Measurements from ENCODE around the gene RFK. TPM values are rescaled to one million over a fixed set of nuclear protein-coding genes. Genes with fewer than 3 reads are reported as not detected.
"Not testable (repeated sequence)": the region's sequence is repeated elsewhere in the genome, so short reads cannot be mapped to it uniquely, and the experiment has no call there.

The RFK gene
- total RNA-seq, 4 donors from 2014 or later: 18.4 to 37.1 (median 18.8) TPM

GRCh38 chr9:76363032-76363395 lies 31.2 kb downstream of the RFK start:
- no peak for ATAC-seq
- WGBS, 2 donors (ENCODE audit: low coverage in 1 of 2): 80 to 94% methylated on average over 3 of the region's 3 CpGs
- TF ChIP-seq, protein P1, sequence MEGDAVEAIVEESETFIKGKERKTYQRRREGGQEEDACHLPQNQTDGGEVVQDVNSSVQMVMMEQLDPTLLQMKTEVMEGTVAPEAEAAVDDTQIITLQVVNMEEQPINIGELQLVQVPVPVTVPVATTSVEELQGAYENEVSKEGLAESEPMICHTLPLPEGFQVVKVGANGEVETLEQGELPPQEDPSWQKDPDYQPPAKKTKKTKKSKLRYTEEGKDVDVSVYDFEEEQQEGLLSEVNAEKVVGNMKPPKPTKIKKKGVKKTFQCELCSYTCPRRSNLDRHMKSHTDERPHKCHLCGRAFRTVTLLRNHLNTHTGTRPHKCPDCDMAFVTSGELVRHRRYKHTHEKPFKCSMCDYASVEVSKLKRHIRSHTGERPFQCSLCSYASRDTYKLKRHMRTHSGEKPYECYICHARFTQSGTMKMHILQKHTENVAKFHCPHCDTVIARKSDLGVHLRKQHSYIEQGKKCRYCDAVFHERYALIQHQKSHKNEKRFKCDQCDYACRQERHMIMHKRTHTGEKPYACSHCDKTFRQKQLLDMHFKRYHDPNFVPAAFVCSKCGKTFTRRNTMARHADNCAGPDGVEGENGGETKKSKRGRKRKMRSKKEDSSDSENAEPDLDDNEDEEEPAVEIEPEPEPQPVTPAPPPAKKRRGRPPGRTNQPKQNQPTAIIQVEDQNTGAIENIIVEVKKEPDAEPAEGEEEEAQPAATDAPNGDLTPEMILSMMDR (IDR thresholded peaks at IDR 0.05): no peak
- TF ChIP-seq POLR2AphosphoS5 (IDR thresholded peaks at IDR 0.05) (no peak), EP300 (IDR thresholded peaks at IDR 0.05) (no peak), POLR2A (IDR thresholded peaks at IDR 0.05) (no peak)
- Histone ChIP-seq H3K9me3 (no peaks in the 10 kb centered on the region), H3K36me3 (no peaks in the 10 kb centered on the region), H3K27me3 (no peaks in the 10 kb centered on the region), H3K4me3 (no peak overlapping the region), H3K27ac (no peak overlapping the region), H3K4me1 (no peaks in the 10 kb centered on the region)

- not testable (repeated sequence) for H3K27ac ChIP-seq, H3K27me3 ChIP-seq, ATAC-seq, H3K4me1 ChIP-seq, H3K36me3 ChIP-seq, H3K4me3 ChIP-seq, H3K9me3 ChIP-seq
- 84 to 85% methylated on average over 12 to 16 of the region's 16 CpGs for WGBS, 2 donors (ENCODE audit: low coverage in 1 of 2)
Observed at GRCh38 chr9:76362332-76363031, 31.7 kb downstream of the RFK start.

DNA sequence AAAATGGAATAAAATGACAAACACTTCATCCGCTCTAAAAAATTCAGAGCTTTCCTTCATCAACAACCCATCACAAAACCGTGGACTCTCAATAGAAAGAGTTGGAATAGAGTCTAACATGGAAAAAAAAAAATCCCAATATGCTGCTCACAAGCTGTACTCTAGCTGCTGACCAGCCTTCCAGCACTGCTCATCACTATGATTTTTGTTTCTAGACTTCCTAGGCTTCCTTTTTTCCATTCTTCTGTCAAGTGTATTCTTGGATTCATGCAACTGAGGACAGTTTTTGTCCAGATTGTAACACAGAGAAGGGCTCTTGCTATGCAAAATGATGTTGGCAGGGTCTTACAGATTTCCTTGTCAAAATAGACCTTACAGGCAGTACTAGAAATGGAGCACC lies 34.5 kb downstream of the RFK start:
- no peak for TF ChIP-seq EP300 (IDR thresholded peaks at IDR 0.05)
- no peak for TF ChIP-seq POLR2AphosphoS5 (IDR thresholded peaks at IDR 0.05)
- TF ChIP-seq POLR2A (IDR thresholded peaks at IDR 0.05): no peak
- TF ChIP-seq, protein P1 (IDR thresholded peaks at IDR 0.05): no peak
- Histone ChIP-seq H3K4me3 (no peak overlapping the region), H3K27me3 (no peaks in the 10 kb centered on the region), H3K36me3 (no peaks in the 10 kb centered on the region), H3K4me1 (no peaks in the 10 kb centered on the region), H3K27ac (no peak overlapping the region), H3K9me3 (no peaks in the 10 kb centered on the region)
- WGBS, 2 donors (ENCODE audit: low coverage in 1 of 2): 60 to 69% methylated on average over 1 to 2 of the region's 2 CpGs
- ATAC-seq: no peak

- Histone ChIP-seq H3K36me3 (no peaks in the 10 kb centered on the region), H3K27me3 (no peaks in the 10 kb centered on the region), H3K9me3 (no peaks in the 10 kb centered on the region), H3K4me3 (no peak overlapping the region), H3K27ac (no peak overlapping the region), H3K4me1 (no peaks in the 10 kb centered on the region)
- TF ChIP-seq EP300 (IDR thresholded peaks at IDR 0.05) (no peak), POLR2AphosphoS5 (IDR thresholded peaks at IDR 0.05) (no peak), POLR2A (IDR thresholded peaks at IDR 0.05) (no peak)
- TF ChIP-seq, protein P1 (IDR thresholded peaks at IDR 0.05): no peak
- ATAC-seq: no peak
- 72% methylated on average over 4 of the region's 4 CpGs; no CpG with 5 or more reads in 1 of the 2 donors for WGBS, 2 donors (ENCODE audit: low coverage in 1 of 2)
Observed at GRCh38 chr9:76359365-76359764, 34.9 kb downstream of the RFK start.

DNA sequence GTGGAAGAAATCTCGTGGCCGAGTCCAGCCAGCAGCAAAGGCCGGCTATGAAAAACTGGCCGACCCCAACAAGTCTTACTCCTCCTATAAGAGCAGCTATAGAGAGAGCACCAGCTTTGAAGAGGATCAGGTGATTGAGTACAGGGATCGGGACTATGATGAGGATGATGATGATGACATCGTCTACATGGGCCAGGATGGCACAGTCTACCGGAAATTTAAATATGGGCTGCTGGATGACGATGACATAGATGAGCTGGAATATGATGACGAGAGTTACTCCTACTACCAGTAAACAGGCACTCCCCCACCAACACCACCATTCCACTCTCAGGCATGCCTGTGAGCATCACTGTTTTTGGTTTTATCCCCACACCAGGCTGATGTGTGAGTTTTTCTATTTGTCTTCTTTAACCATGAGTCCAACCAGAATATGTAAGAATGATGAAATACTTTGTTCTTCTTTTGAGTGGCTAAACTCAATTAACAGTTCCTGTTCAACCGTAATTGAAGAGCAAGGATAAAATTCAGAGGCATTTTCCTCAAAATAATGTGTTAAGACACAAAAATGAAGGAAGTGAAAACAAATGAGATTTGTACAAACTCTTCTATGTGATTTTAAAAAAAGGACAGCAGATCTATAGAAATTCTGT lies 35.5 kb downstream of the RFK start:
- H3K27me3 ChIP-seq: no peaks in the 10 kb centered on the region
- no peak overlapping the region for H3K4me3 ChIP-seq
- no peak for TF ChIP-seq EP300 (IDR thresholded peaks at IDR 0.05)
- TF ChIP-seq POLR2AphosphoS5 (IDR thresholded peaks at IDR 0.05): no peak
- TF ChIP-seq, protein P1 (IDR thresholded peaks at IDR 0.05): no peak
- no peak for TF ChIP-seq POLR2A (IDR thresholded peaks at IDR 0.05)
- H3K4me1 ChIP-seq: no peaks in the 10 kb centered on the region
- ATAC-seq: no peak
- no peaks in the 10 kb centered on the region for H3K9me3 ChIP-seq
- no peaks in the 10 kb centered on the region for H3K36me3 ChIP-seq
- 55 to 95% methylated on average over 2 to 8 of the region's 10 CpGs for WGBS, 2 donors (ENCODE audit: low coverage in 1 of 2)
- no peak overlapping the region for H3K27ac ChIP-seq

All from gastroesophageal sphincter (tissue), 4 donors.